T-helper 2 cell treated with Interferon-gamma antibody and Interleukin-4, amounts not matched to agents 100 ng/mL and 5 ng/mL, for 36 hours (primary cell): ENCODE measurements around the gene RSBN1L. TPM values are rescaled to one million over a fixed set of nuclear protein-coding genes. Genes with fewer than 3 reads are reported as not detected.
"Not testable (repeated sequence)": the region's sequence is repeated elsewhere in the genome, so short reads cannot be mapped to it uniquely, and the experiment has no call there.

Experiments used
- intact Hi-C: fragments of 100-400 bp; cut with micrococcal nuclease; formaldehyde crosslinking; loops from one replicate; pipeline ENCODE4 v1.15.1; 2023
- total RNA-seq: library from RNA; stranded (reverse); gene quantifications from 2 replicates; pipeline ENCODE4 v1.2.3, GENCODE V29; 2022

Gene RSBN1L
- total RNA-seq, 1 donor from 2014 or later: 30.8 TPM

- intact Hi-C loops: no loop called here
Measured at GRCh38 chr7:77765906-77766800, 69.9 kb downstream of the RSBN1L start.

DNA sequence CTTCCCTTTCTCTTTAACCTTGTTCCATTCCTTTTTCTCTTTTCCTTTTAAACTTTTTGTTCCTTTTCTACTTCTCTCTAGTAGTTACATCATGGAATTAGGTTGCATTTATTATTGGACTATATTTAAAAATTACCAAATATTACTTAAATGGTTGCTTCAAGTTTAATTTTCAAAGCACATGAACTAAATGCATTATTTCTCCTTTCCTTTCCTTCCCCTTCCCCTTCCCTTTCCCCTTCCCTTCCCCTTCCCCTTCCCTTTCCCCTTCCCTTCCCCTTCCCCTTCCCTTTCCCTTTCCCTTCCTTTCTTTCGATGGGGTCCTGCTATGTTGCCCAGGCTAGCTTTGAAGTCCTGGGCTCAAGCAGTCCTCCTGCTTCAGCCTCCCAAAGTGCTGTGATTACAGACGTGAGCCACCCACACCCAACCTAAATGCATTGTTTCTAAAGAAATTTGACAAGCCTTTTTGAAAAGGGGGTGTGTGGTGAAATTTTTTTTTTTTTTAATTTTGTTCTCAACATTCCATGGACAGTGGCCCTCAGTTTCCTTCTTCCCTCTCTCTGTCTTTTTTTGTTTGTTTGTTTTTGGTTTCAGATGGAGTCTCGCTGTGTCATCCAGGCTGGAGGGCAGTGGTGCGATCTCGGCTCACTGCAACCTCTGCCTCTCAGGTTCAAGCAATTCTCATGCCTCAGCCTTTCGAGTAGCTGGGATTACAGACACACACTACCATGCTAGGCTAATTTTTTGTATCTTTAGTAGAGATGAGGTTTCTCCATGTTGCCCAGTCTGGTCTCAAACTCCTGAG lies 70.7 kb downstream of the RSBN1L start:
- intact Hi-C loops: no loop called here

DNA sequence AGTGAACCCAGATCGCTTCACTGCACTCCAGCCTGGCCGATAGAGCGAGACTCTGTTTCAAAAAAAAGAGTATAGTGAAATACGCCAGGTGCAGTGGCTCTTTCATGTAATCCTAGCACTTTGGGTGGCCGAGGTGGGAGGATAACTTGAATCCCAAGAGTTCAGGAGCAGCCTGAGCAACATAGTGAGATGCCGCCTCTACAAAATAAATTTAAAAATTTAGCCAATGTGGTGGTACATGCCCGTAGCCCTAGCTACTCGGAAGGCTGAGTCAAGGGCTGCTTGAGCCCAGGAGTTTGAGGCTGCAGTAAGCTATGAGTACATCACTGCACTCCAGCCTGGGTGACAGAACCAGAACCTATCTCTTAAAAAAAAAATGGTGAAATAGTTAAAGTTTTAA lies 74.1 kb downstream of the RSBN1L start:
- intact Hi-C loops: no loop called here

GRCh38 chr7:77771901-77772300 lies 75.6 kb downstream of the RSBN1L start:
- intact Hi-C loops: no loop called here

- intact Hi-C loops: no loop called here
Measured at GRCh38 chr7:77778535-77778934, 82.3 kb downstream of the RSBN1L start.

DNA sequence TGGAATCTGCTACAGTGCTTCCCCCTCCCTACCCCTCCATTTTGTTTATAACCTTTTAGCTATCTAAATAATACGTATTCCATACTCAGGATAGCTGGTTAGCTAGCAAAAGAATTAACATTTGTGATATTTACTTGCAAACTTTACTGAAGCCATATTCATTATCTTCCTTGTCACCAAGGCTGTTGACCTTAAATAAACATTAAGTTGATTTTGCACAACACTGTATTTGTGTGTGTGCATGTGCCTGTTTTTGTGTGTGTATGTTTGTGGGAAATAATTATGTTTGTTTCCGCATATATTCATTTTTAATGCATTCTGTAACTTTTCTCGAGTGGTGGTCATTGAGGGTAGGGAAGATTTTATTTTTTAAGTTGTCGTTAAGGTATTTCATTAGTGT lies 86.1 kb downstream of the RSBN1L start:
- intact Hi-C loops: no loop called here

GRCh38 chr7:77783111-77783510 lies 86.9 kb downstream of the RSBN1L start:
- intact Hi-C loops: no loop called here

- intact Hi-C loops: no loop called here
Measured at GRCh38 chr7:77783545-77783944, 87.3 kb downstream of the RSBN1L start.

GRCh38 chr7:77784426-77784825 lies 88.2 kb downstream of the RSBN1L start:
- intact Hi-C loops: not testable (repeated sequence)

GRCh38 chr7:77786018-77786417 lies 89.8 kb downstream of the RSBN1L start:
- intact Hi-C loops: no loop called here

- intact Hi-C loops: no loop called here
Measured at GRCh38 chr7:77786741-77787140, 90.5 kb downstream of the RSBN1L start.

GRCh38 chr7:77788327-77788902 lies 92.2 kb downstream of the RSBN1L start:
- intact Hi-C loops: no loop called here

DNA sequence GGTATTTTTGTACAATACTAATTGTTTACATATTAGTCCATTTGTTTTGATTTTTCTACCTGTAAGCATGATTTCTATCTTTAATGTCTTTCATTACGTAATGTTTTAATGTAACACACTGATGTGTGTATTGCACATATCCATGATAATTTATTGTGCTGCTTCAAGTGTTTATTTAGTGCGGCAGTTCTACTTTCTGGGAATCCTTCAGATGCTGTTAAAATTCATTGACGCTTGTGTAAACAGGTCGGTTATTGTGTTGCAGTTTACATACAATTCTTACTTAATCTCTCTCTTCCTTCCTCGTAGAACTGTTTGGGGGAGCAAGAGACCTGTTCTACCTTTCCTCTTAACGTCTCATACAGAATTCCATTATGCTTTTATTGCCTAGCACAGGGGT lies 95.1 kb downstream of the RSBN1L start:
- intact Hi-C loops: no loop called here

GRCh38 chr7:77791956-77792355 lies 95.7 kb downstream of the RSBN1L start:
- intact Hi-C loops: no loop called here

DNA sequence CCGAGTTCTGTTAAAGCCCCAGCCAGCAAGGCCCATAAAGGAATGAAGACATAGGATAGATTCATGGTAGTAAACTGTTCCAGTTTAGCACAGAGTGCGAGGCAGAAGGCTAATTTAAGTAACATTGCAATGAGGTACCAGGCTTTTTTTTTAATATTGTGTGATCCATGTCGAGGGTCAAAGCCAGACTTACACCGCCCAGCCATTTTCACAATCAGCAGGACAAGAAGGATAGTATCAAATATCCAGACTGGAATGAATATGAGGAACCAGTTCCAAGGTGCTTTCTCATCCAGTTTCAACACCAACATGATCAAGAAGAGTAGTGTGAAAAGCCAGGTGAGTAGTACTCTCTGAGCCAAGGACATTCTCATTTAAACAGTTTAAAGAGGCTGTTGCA lies 97.7 kb downstream of the RSBN1L start:
- intact Hi-C loops: no loop called here

GRCh38 chr7:77796109-77796508 lies 99.8 kb downstream of the RSBN1L start:
- intact Hi-C loops: loop anchor here (5.0 kb wide), 1 partner anchor 116 kb away; no protein-coding TSS in a partner anchor

GRCh38 chr7:77796960-77797359 lies 100.7 kb downstream of the RSBN1L start:
- intact Hi-C loops: loop anchor here (5.0 kb wide), 1 partner anchor 115 kb away; no protein-coding TSS in a partner anchor

DNA sequence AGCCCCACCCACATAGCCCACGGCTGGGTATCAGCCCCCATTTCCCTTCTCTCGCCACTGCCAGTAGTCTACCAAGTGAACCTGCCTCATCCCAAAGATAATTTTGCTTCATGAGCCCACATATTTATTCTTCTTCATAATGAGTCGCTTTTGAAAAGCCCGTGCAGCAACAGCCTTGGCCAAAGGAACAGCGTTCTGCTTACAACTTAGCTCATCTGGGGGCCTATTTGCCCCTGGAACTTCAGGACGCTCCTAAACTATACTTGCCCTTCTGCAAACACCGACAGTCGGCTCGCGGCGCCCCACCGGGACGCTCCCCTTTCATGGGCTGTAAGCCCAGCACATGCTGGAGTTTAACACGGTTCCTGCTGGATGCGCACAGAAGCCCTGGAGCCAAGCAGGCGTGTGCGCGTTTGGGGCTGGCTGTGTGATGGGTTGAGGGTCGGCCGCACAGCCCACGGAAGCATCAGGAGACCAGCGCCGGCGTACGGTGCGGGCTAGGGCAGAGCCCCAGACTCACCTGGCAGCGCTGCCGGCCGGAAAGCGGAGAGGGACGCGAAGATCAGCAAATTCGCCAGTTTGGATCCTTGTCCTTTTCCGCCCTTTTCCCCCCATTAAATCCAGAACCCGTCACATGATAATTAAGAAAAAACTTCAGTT lies 101.6 kb downstream of the RSBN1L start:
- intact Hi-C loops: loop anchor here (1.0 to 5.0 kb wide), 8 partner anchors 36 to 447 kb away; partner anchors contain the start of gene RSBN1L

- intact Hi-C loops: loop anchor here (1.0 to 5.0 kb wide), 8 partner anchors 36 to 448 kb away; partner anchors contain the start of gene RSBN1L
Measured at GRCh38 chr7:77798394-77799077, 102.3 kb downstream of the RSBN1L start, which contains the start of the genes PHTF2 and TMEM60. TSS of gene PHTF2 (plus strand) at chr7:77798773. TSS of gene TMEM60 (minus strand) at chr7:77798434. CDS start at chr7:77794373, 4,061 bp downstream.
